ENCODE data around the gene CYP2B6.

CYP2B6 gene

GRCh38 chr19:40990972-40991381 lies at the start of gene CYP2B6:
Gene CYP2B6 (plus strand): TSS chr19:40991282. CDS start chr19:40991306, 24 bp downstream.
- TF ChIP-seq GATA3 (IDR thresholded peaks at IDR 0.05; ENCODE audit: low read depth, low read length) (no peak), GATA2 (IDR thresholded peaks at IDR 0.05; ENCODE audit: low read depth, low read length) (no peak)

GRCh38 chr19:40941481-40942219 lies 49.4 kb upstream of the CYP2B6 start:
- no peak for TF ChIP-seq GATA3 (IDR thresholded peaks at IDR 0.05; ENCODE audit: low read depth, low read length)
- no peak for TF ChIP-seq GATA2 (IDR thresholded peaks at IDR 0.05; ENCODE audit: low read depth, low read length)

GRCh38 chr19:40945645-40946044 lies 45.4 kb upstream of the CYP2B6 start:
- TF ChIP-seq GATA2 (IDR thresholded peaks at IDR 0.05; ENCODE audit: low read depth, low read length) = no peak
- TF ChIP-seq GATA3 (IDR thresholded peaks at IDR 0.05; ENCODE audit: low read depth, low read length) = no peak

- TF ChIP-seq GATA2 (IDR thresholded peaks at IDR 0.05; ENCODE audit: low read depth, low read length) = no peak
- no peak for TF ChIP-seq GATA3 (IDR thresholded peaks at IDR 0.05; ENCODE audit: low read depth, low read length)
Measured at GRCh38 chr19:40947114-40947513, 44.0 kb upstream of the CYP2B6 start.

GRCh38 chr19:40947573-40947972 lies 43.5 kb upstream of the CYP2B6 start:
- TF ChIP-seq GATA2 (IDR thresholded peaks at IDR 0.05; ENCODE audit: low read depth, low read length) = no peak
- no peak for TF ChIP-seq GATA3 (IDR thresholded peaks at IDR 0.05; ENCODE audit: low read depth, low read length)

GRCh38 chr19:40948580-40949299 lies 42.3 kb upstream of the CYP2B6 start:
- no peak for TF ChIP-seq GATA2 (IDR thresholded peaks at IDR 0.05; ENCODE audit: low read depth, low read length)
- TF ChIP-seq GATA3 (IDR thresholded peaks at IDR 0.05; ENCODE audit: low read depth, low read length) = no peak

- TF ChIP-seq GATA3 (IDR thresholded peaks at IDR 0.05; ENCODE audit: low read depth, low read length) (no peak), GATA2 (IDR thresholded peaks at IDR 0.05; ENCODE audit: low read depth, low read length) (no peak)
Measured at GRCh38 chr19:40954573-40954972, 36.5 kb upstream of the CYP2B6 start.

- TF ChIP-seq GATA3 (IDR thresholded peaks at IDR 0.05; ENCODE audit: low read depth, low read length) (no peak), GATA2 (IDR thresholded peaks at IDR 0.05; ENCODE audit: low read depth, low read length) (no peak)
Measured at GRCh38 chr19:40959338-40959737, 31.7 kb upstream of the CYP2B6 start.

GRCh38 chr19:40960062-40960685 lies 30.9 kb upstream of the CYP2B6 start:
- TF ChIP-seq GATA2 (IDR thresholded peaks at IDR 0.05; ENCODE audit: low read depth, low read length) = no peak
- TF ChIP-seq GATA3 (IDR thresholded peaks at IDR 0.05; ENCODE audit: low read depth, low read length) = no peak

GRCh38 chr19:40960780-40961179 lies 30.3 kb upstream of the CYP2B6 start:
- no peak for TF ChIP-seq GATA2 (IDR thresholded peaks at IDR 0.05; ENCODE audit: low read depth, low read length)
- no peak for TF ChIP-seq GATA3 (IDR thresholded peaks at IDR 0.05; ENCODE audit: low read depth, low read length)

GRCh38 chr19:40962460-40962961 lies 28.6 kb upstream of the CYP2B6 start:
- TF ChIP-seq GATA2 (IDR thresholded peaks at IDR 0.05; ENCODE audit: low read depth, low read length) (no peak), GATA3 (IDR thresholded peaks at IDR 0.05; ENCODE audit: low read depth, low read length) (no peak)

GRCh38 chr19:40974633-40975037 lies 16.4 kb upstream of the CYP2B6 start:
- no peak for TF ChIP-seq GATA3 (IDR thresholded peaks at IDR 0.05; ENCODE audit: low read depth, low read length)
- no peak for TF ChIP-seq GATA2 (IDR thresholded peaks at IDR 0.05; ENCODE audit: low read depth, low read length)

- no peak for TF ChIP-seq GATA2 (IDR thresholded peaks at IDR 0.05; ENCODE audit: low read depth, low read length)
- TF ChIP-seq GATA3 (IDR thresholded peaks at IDR 0.05; ENCODE audit: low read depth, low read length) = no peak
Measured at GRCh38 chr19:40976134-40976533, 14.9 kb upstream of the CYP2B6 start.

GRCh38 chr19:40976724-40977123 lies 14.4 kb upstream of the CYP2B6 start:
- TF ChIP-seq GATA3 (IDR thresholded peaks at IDR 0.05; ENCODE audit: low read depth, low read length) = no peak
- no peak for TF ChIP-seq GATA2 (IDR thresholded peaks at IDR 0.05; ENCODE audit: low read depth, low read length)

Measured in SH-SY5Y (cell line).